Neuron (in vitro differentiated cells): ENCODE data around the gene ZNF501.

Source experiments
- H2AFZ ChIP-seq: one replicate; pipeline ENCODE4 v1.6.1; 2013; ENCODE audit warnings: low read depth, mild to moderate bottlenecking, inconsistent platforms, low read length, moderate library complexity
- H3K27me3 ChIP-seq: one replicate; pipeline ENCODE4 v1.6.1; 2013; ENCODE audit warnings: low read length; ENCODE audit not compliant: insufficient read depth
- H3K36me3 ChIP-seq: one replicate; pipeline ENCODE4 v1.6.1; 2013; ENCODE audit warnings: low read length; ENCODE audit not compliant: insufficient read depth
- H3K4me1 ChIP-seq: one replicate; pipeline ENCODE4 v1.6.1; 2013; ENCODE audit warnings: low read length; ENCODE audit not compliant: insufficient read depth
- H3K4me3 ChIP-seq: 2 replicates; pipeline ENCODE4 v1.5.1; 2013; ENCODE audit warnings: mild to moderate bottlenecking, low read length, moderate library complexity
- H3K9me3 ChIP-seq: one replicate; pipeline ENCODE4 v1.6.1; 2013; ENCODE audit warnings: low read length

ZNF501 gene

DNA sequence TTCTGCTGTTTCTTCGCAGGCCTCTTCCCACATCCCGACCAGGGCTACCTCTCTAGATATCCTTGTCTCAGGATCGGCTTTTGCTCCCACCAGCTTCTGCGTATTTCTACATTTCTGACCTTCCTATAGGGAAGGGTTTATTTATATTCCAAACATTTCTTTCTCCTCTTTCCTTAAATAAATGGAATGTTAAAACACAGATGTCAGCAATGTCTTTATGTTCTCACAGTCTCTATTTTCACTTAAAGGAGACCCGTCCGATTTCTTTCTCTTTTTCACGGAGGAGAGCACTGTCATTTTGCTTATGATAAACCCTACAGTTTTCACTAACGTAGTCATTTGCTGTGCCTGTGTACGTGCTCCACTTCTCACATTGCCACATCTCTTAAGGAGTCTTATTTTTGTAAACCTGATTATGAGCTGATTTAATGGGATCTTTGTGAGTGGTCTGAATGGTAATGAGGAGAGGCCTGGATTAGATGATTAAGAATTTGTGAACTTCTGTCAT, 32.8 kb downstream of the ZNF501 start:
- H3K9me3 ChIP-seq: peaks cover 42% of the 10 kb centered on the region
- no peaks in the 10 kb centered on the region for H3K27me3 ChIP-seq
- peaks cover 34% of the 10 kb centered on the region for H3K36me3 ChIP-seq
- peak overlapping the region; percentile 77 for H3K4me3 ChIP-seq
- H2AFZ ChIP-seq: peak overlapping the region; percentile 95
- peaks cover 3% of the 10 kb centered on the region for H3K4me1 ChIP-seq

DNA sequence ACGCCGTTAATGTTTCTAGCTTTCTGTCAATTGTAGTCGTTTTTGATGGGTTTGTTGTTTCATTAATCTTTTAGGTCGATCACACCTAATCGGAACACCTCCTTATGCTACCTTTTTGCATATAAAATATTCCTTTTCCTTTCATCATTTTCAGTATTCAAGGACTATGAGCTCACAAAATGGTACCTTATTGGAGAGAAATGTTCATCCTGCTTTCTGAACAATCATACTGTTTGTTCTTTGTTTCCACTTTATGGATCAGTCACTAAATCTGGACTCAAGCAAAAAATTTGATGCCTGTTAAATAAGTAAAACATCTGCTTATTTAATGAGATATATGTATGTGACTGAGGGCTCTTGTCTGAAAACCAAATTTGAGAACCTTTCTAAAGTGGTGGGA, 33.3 kb downstream of the ZNF501 start:
- Histone ChIP-seq H3K27me3 (no peaks in the 10 kb centered on the region), H3K4me1 (peaks cover 3% of the 10 kb centered on the region), H3K9me3 (peaks cover 39% of the 10 kb centered on the region), H2AFZ (peak overlapping the region; percentile 95), H3K4me3 (peak overlapping the region; percentile 77), H3K36me3 (peaks cover 32% of the 10 kb centered on the region)

DNA sequence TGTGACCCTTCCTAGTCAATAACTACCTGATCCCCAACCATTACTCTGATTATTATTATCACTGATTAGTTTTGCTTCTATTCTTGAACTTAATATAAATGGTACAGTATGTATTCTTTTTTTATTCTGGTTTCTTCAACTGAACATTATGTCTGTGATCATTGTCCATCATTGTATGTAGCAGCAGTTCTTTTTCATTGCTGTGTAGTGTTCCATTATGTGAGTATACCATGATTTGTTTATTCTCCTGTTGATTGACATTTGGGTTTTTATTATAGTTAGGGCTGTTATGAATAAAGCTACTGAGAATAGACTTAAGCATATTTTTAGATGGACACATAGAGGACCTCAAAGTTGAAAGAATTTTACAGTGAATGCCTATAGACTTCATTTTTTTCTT, 34.8 kb downstream of the ZNF501 start:
- Histone ChIP-seq H3K36me3 (peaks cover 23% of the 10 kb centered on the region), H2AFZ (no peak overlapping the region), H3K9me3 (peaks cover 32% of the 10 kb centered on the region), H3K4me3 (no peak overlapping the region), H3K4me1 (peaks cover 3% of the 10 kb centered on the region), H3K27me3 (no peaks in the 10 kb centered on the region)

DNA sequence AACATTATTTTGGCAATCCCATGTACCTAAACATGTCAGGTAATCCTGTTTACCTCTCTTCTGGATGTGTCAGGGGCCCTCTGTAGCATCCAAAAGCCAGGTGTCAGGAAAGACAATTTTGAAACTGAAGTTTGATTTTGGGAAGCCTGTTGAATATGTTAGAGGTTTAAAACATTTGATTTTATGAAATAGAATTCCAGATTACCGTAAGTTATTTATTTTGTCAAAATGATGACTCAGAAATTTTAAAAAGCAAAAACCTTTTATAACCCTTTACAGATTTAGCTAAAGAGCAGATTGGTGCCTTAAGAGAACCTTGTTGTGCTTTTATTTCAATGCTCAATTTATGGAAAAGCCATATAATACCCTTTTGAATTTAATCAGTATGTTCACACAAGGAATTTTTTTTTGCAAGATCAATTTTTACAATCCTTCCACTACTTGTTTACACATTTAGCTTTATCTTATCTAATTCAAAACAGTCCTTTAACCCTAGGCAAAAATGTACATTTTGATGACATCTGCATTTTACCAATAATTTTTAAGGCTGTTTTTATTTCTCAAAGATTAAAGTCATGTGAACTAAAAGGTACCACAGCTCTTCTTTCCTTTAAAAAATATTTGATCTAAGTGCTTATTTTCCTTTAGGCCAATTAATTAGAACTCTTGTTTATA, 42.1 kb downstream of the ZNF501 start:
- no peak overlapping the region for H2AFZ ChIP-seq
- H3K27me3 ChIP-seq: no peaks in the 10 kb centered on the region
- H3K9me3 ChIP-seq: peaks cover 42% of the 10 kb centered on the region
- H3K36me3 ChIP-seq: peaks cover 20% of the 10 kb centered on the region
- no peaks in the 10 kb centered on the region for H3K4me1 ChIP-seq
- H3K4me3 ChIP-seq: no peak overlapping the region

DNA sequence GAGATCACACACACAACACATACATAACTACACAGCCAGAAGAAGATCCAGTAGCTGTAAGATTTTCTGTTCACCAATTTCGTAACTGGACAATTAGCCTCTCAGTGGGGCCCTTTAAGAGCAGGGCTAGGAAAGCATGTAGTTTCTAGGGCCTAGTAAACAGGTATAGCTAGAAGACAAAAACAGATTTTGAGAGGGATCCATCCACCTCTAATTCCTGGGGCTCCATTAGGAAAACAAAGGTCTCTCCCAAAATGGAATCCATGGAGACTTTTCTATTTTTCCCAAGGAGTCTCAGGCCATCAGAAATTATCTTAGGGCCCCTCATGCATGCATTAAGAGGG, 42.6 kb downstream of the ZNF501 start:
- Histone ChIP-seq H3K27me3 (no peaks in the 10 kb centered on the region), H2AFZ (no peak overlapping the region), H3K36me3 (peaks cover 23% of the 10 kb centered on the region), H3K9me3 (peaks cover 41% of the 10 kb centered on the region), H3K4me1 (no peaks in the 10 kb centered on the region), H3K4me3 (no peak overlapping the region)

DNA sequence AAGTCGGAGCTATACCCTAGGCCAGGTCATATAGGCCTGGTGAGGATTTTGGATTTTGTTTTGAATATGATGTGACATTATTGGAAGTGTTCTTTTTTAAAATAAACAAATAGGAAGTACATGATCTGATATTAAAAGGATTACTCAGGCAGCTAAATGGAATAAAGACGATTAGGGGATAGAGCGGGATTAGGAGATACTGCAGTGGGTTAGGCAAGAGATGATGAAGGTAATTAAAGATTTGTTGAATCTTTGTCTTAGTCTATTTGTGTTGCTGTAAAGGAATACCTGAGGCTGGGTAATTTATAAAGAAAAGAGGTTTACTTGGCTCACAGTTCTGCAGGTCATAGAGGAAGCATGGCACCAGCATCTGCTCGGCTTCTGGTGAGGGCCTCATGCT, 53.5 kb downstream of the ZNF501 start:
- Histone ChIP-seq H2AFZ (no peak overlapping the region), H3K36me3 (peaks cover 58% of the 10 kb centered on the region), H3K4me1 (no peaks in the 10 kb centered on the region), H3K9me3 (peaks cover 9% of the 10 kb centered on the region), H3K4me3 (no peak overlapping the region), H3K27me3 (no peaks in the 10 kb centered on the region)
